WTC11 (cell line): Measurements from ENCODE around the gene CCDC15. TPM values are rescaled to one million over a fixed set of nuclear protein-coding genes. Genes with fewer than 3 reads are reported as not detected.

Experiments
- AFF4 ChIP-seq: sonication (generic); formaldehyde crosslinking; IDR thresholded peaks from 2 replicates; pipeline ENCODE4 v1.8.1; 2023; ENCODE audit warnings: mild to moderate bottlenecking, missing genetic modification reagents, borderline replicate concordance
- ATF6 ChIP-seq: sonication (generic); formaldehyde crosslinking; IDR thresholded peaks from 2 replicates; pipeline ENCODE4 v1.8.1; 2023; ENCODE audit warnings: mild to moderate bottlenecking, missing genetic modification reagents
- CDX4 ChIP-seq: fragments of 250-450 bp; sonication (Bioruptor Pico); IDR thresholded peaks from 2 replicates; pipeline ENCODE4 v1.9.0; 2021; ENCODE audit warnings: moderate library complexity, mild to moderate bottlenecking, inconsistent platforms, borderline replicate concordance
- E2F1 ChIP-seq: sonication (generic); formaldehyde crosslinking; IDR thresholded peaks from 2 replicates; pipeline ENCODE4 v1.8.0; 2022; ENCODE audit warnings: mild to moderate bottlenecking, missing genetic modification reagents
- ESRRA ChIP-seq: sonication (generic); formaldehyde crosslinking; IDR thresholded peaks from 2 replicates; pipeline ENCODE4 v1.8.1; 2022; ENCODE audit warnings: mild to moderate bottlenecking, missing genetic modification reagents, borderline replicate concordance
- FOXP4 ChIP-seq: sonication (generic); formaldehyde crosslinking; IDR thresholded peaks from 2 replicates; pipeline ENCODE4 v1.8.0; 2022; ENCODE audit warnings: mild to moderate bottlenecking, missing genetic modification reagents
- MAX ChIP-seq: sonication (generic); formaldehyde crosslinking; IDR thresholded peaks from 2 replicates; pipeline ENCODE4 v1.8.0; 2022; ENCODE audit warnings: mild to moderate bottlenecking, missing genetic modification reagents
- MXD4 ChIP-seq: fragments of 250-450 bp; sonication (Bioruptor Pico); IDR thresholded peaks from 2 replicates; pipeline ENCODE4 v1.8.0; 2021; ENCODE audit warnings: mild to moderate bottlenecking, moderate library complexity, borderline replicate concordance
- MYBL2 ChIP-seq: sonication (generic); formaldehyde crosslinking; IDR thresholded peaks from 2 replicates; pipeline ENCODE4 v1.8.1; 2023; ENCODE audit warnings: mild to moderate bottlenecking, moderate library complexity, missing genetic modification reagents
- NFYB ChIP-seq: sonication (generic); formaldehyde crosslinking; conservative IDR thresholded peaks from 2 replicates; pipeline ENCODE4 v1.8.0; 2022; ENCODE audit warnings: low read depth, missing genetic modification reagents
- PREB ChIP-seq: sonication (generic); formaldehyde crosslinking; IDR thresholded peaks from 2 replicates; pipeline ENCODE4 v1.8.1; 2022; ENCODE audit warnings: mild to moderate bottlenecking, missing genetic modification reagents, moderate library complexity, borderline replicate concordance
- RELA ChIP-seq: sonication (generic); formaldehyde crosslinking; IDR thresholded peaks from 2 replicates; pipeline ENCODE4 v1.8.1; 2022; ENCODE audit warnings: missing genetic modification reagents, mild to moderate bottlenecking, borderline replicate concordance
- SOX15 ChIP-seq: fragments of 250-450 bp; sonication (Bioruptor Pico); IDR thresholded peaks from 2 replicates; pipeline ENCODE4 v1.9.0; 2021; ENCODE audit warnings: mild to moderate bottlenecking
- STAT6 ChIP-seq: sonication (generic); formaldehyde crosslinking; conservative IDR thresholded peaks from 2 replicates; pipeline ENCODE4 v1.8.1; 2023; ENCODE audit warnings: mild to moderate bottlenecking, low read depth, missing genetic modification reagents, moderate library complexity
- TCF7 ChIP-seq: sonication (generic); formaldehyde crosslinking; IDR thresholded peaks from 2 replicates; pipeline ENCODE4 v1.8.0; 2022; ENCODE audit warnings: mild to moderate bottlenecking, low read depth, missing genetic modification reagents, moderate library complexity
- ZBTB21 ChIP-seq: sonication (generic); formaldehyde crosslinking; IDR thresholded peaks from 2 replicates; pipeline ENCODE4 v1.8.1; 2023; ENCODE audit warnings: mild to moderate bottlenecking, missing genetic modification reagents, borderline replicate concordance
- ZMAT4 ChIP-seq: fragments of 250-450 bp; sonication (Bioruptor Pico); IDR thresholded peaks from 2 replicates; pipeline ENCODE4 v1.9.0; 2021; ENCODE audit warnings: mild to moderate bottlenecking
- ZNF281 ChIP-seq: sonication (generic); formaldehyde crosslinking; IDR thresholded peaks from 2 replicates; pipeline ENCODE4 v1.8.0; 2023; ENCODE audit warnings: mild to moderate bottlenecking, missing genetic modification reagents
- ZNF671 ChIP-seq: fragments of 250-450 bp; sonication (Bioruptor Pico); IDR thresholded peaks from 2 replicates; pipeline ENCODE4 v1.8.0; 2021; ENCODE audit warnings: mild to moderate bottlenecking
- total RNA-seq: library from RNA; stranded (reverse); gene quantifications from 3 replicates; pipeline ENCODE4 v1.2.3, GENCODE V29; 2021

CCDC15 gene
- total RNA-seq, 1 experiment from 2014 or later: 2.4 TPM

- TF ChIP-seq CDX4 (CRISPR knock-in tag): no peak
- TF ChIP-seq MXD4: no peak
- no peak for TF ChIP-seq SOX15 (CRISPR knock-in tag)
- TF ChIP-seq ATF6 (CRISPR knock-in tag): no peak
- TF ChIP-seq AFF4 (CRISPR knock-in tag): peak; percentile 72; the same call in 1 of the 2 replicates
- TF ChIP-seq MAX (CRISPR knock-in tag): peak; percentile 96
- peak; percentile 59 for TF ChIP-seq NFYB (CRISPR knock-in tag)
- peak; percentile 79 for TF ChIP-seq ZBTB21 (CRISPR knock-in tag)
- peak; percentile 97 for TF ChIP-seq MYBL2
- no peak for TF ChIP-seq ZNF671
- TF ChIP-seq PREB (CRISPR knock-in tag): 0 out of 2 replicates have a peak, but pooled peaks have one; percentile 23
- TF ChIP-seq ESRRA: peak; percentile 95
- peak; percentile 96; the same call in 1 of the 2 replicates for TF ChIP-seq E2F1 (CRISPR knock-in tag)
- no peak for TF ChIP-seq ZMAT4 (CRISPR knock-in tag)
- peak; percentile 77 for TF ChIP-seq ZNF281 (CRISPR knock-in tag)
- peak; percentile 94 for TF ChIP-seq TCF7
- TF ChIP-seq RELA: peak; percentile 97
- no peak for TF ChIP-seq STAT6
- TF ChIP-seq FOXP4 (CRISPR knock-in tag): peak; percentile 99
Measured at GRCh38 chr11:124920870-124921609, 33.0 kb upstream of the CCDC15 start (continued).
